HG03460 (cell line): ENCODE results near the gene GLB1L3.
A peak's percentile ranks its signal among the peaks of the same experiment; 100 is the strongest.
"Not testable (repeated sequence)": the region's sequence is repeated elsewhere in the genome, so short reads cannot be mapped to it uniquely, and the experiment has no call there.

Experiments used
- ATAC-seq: cut with Tn5 transposase; IDR thresholded peaks from one replicate; pipeline ENCODE4 v1.9.1; 2021; ENCODE audit not compliant: unreplicated experiment

The GLB1L3 gene

DNA sequence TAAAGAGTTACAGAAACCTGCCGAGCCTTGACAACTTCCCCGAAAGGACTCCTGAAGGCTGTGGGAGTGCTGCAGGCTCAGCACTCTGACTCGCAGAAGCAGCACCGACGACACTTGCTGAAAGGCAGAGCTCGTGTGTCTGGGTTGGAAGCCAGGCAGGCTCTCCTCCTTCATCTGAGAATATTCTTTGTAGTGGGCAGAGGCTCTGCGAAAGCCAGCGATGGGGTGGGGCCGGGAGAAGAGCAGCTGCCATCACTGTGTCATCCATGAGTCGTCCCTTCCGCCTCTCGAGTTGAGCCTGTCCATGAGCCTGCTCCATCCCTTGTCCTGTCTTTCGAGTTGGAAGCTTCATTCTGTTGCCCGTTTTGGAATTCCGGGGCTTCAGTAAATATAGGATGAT, 67.5 kb downstream of the GLB1L3 start:
- ATAC-seq: no peak

DNA sequence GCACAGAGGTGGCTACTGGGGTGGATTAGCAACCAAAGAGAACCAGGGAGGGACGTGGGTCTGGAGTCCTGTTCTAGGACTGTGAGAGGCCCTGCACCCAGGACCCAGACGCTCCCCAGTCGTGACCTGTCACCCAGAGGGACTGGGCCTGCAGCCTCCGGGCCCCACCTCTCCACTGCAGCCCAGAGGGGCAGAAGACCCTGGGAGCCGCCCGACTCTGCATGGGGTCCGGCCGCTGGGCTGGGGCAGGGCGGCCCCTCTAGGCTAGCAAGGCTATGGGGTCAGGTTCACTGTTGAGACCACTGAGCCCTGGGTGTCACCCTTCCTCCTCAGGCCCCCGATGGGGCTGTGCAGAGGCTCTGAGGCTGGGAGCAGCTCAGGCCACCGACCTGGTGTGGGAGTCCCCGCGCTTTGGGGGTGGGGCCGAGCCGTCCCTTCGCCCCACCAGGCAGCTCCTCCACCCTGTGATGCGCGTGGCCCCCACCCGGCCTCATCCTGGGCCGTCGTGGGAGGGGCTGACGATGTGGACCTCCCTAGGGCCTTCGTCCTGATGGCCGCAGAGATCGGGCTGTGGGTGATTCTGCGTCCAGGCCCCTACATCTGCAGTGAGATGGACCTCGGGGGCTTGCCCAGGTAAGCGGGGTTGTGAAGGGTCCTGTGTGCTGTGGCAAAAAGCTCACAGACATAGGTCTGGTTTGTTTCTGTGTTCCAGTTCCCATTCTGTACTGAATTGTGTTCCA, 68.5 kb downstream of the GLB1L3 start:
- ATAC-seq: not testable (repeated sequence)

DNA sequence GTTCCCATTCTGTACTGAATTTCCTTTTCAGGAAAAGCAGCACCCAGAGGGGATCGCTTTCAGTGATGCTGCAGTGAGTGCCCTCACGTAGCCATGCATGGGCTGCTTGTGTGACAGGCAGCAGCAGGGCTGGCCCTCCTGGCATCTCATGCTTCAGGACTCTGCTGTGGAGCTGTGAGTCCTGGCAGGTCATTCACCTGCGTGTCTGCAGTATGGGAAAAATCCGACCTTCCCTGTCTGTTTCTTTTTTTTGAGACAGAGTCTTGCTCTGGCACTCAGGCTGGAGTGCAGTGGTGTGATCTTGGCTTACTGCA, 69.0 kb downstream of the GLB1L3 start:
- no peak for ATAC-seq

DNA sequence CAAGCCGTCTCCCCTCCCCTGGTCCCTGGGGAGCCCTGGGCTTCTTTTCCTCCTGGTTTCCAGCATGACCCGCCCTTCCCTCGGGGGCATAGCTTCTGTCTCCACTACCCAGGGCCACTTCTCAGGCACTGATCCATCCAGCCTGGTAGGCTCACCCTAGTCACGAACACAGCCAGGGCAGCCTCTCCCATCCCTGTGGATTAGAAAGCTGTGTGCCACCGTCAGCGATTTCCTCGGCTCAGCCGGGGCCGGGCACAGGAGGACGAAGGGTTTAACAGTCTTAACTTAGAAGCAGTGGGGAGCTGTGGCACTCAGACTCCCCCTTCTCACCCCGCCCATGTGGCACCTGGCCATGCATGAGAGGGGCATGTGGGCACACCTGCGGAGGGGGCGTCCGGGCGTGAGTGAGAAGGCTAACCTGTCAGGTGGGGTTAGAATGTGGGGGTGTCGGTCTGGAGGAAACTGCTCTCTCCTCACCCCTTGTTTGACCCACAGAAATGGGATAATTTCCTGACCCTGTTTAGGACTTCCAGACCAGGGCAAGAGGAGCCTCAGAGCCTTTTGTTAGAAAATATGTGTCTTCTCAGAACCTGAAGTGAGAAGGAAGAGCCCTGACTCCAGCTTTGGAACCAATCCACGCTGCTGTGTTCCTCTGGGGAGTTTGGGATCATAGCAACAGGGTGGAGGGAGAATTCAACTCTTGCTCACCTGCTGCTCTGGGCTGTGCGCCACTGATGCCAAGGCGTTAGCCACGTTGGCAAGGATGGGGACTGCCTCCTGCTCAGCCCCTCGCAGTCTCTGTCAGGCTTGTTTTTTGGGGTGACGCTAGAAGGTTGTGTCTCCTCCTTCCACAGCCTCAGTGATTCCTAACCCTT, 70.2 kb downstream of the GLB1L3 start:
- ATAC-seq: no peak

DNA sequence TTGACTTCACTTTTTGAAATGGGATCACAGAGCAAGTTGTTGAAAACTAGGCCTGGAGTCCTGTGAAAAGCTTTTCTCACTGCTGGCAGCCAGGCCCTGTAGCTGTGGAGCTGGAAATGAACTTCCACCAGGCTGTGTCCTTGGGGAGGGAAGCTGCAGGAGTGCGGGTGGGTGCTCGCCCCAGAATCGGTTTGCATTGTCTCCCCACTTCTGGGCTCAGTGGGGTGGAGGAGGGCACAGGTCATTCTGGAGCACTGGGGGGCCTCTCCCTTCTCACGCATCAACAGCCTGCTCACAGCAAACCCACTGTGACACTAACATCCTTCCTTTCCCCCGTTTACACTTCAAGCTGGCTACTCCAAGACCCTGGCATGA, 70.8 kb downstream of the GLB1L3 start:
- no peak for ATAC-seq

DNA sequence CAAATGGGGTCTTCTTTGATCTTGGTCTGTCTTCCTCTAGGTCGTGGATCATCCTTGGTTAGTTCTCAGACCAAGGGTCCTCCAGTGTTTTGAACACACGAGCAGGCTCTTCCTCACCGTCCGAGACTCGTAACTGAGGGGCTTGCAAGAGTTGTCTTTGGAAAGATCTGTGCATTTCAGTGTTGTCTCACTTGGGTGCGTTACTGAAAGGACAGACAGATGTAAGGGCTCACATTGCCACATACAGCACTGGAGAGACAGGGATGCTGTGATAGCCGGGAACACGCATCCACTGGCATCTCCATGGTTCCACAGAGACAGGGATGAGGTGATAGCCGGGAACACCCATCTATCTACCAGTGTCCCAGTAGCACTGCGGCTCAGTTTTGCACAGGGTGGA, 71.3 kb downstream of the GLB1L3 start:
- no peak for ATAC-seq

DNA sequence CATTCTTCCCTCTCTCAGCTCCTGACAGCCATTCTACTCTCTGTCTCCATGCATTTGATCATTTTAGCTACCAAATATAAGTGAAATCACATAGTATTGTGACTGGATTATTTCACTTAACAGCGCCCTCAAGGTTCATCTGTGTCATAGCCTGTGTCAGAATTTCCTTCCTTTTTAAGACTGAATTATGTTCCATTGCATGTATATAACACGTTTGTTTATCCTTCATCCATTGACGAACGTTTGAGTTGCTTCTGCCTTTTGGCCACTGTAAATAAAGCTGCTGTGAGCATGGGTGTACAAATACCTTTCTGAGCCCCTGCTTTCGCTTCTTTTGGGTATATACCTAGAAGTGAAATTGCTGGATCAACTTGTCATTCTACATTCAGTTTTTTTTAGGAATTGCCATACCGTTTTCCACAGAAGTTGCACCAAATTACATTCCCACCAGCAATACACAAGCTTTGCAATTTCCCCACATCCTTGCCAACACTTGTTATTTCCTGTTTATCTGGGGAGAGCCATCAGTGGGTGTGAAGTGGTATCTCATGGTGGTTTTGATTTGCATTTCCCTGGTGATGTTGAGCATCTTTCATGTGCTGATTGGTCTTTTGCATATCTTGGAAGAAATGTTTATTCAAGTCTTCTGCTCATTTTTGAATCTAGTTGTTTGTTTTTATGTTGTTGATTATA, 73.1 kb downstream of the GLB1L3 start:
- no peak for ATAC-seq

DNA sequence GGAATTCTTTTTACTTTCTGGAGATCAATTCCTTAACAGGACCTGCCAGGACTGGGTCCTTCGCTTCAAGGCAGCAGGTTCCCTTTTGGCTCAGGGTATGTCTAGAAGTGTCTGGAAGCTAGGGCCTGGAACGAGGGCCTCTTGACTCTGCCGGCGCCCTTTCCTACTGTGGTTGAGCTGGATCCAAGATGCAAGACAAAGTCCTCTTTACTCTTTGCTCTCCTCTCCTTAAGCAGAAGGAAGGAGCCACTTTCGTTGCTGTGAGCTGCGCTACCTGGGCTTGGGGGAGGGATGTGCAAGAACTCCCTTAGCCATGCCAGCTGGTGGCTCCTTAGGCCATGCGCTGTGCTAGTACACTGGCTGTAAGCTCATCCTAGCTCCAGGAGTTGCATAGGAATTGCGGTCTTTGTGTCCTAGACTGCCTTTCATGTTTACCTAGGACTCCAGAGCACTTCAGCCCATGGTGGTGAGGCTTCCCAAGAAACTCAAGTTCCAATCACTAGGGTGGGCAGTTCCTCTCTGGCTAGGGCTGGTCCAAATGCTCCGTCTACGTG, 73.7 kb downstream of the GLB1L3 start:
- ATAC-seq: no peak

DNA sequence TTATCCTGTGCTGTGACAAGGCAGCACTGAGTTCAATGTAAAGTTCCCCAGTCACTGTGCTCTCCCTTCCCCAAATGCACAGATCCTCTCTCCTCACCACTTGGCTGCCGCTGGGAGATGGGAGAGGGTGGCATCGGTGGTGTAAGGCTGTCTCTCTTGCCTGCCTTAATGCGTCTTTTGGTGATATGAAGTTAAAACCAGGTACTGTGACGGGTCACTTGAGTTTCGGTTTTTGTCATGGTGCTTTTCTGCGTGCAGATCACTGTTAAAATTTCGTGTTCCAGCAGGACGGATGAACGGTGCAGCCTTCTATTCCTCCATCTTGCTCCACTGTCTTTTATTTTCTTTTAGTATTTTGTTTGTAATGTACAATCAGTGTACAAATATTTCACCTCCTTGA, 74.2 kb downstream of the GLB1L3 start:
- ATAC-seq: peak; percentile 55

DNA sequence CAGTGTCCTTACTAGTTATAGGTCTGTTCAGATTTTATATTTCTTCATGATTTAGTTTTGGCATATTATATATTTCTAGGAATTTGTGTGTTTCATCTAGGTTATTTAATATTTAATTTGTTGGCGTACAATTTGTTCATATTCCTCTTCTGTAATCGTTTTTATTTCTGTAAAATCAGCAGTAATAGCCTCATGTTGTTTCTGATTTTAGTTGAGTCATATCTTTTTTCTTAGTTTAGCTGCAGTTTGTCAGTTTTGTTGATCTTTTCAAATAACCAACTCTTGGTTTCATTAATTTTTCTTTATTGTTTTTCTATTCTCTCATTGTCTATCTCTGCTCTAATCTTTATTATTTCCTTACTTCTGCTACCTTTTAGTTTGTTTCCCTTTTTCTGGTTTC, 75.9 kb downstream of the GLB1L3 start:
- no peak for ATAC-seq

DNA sequence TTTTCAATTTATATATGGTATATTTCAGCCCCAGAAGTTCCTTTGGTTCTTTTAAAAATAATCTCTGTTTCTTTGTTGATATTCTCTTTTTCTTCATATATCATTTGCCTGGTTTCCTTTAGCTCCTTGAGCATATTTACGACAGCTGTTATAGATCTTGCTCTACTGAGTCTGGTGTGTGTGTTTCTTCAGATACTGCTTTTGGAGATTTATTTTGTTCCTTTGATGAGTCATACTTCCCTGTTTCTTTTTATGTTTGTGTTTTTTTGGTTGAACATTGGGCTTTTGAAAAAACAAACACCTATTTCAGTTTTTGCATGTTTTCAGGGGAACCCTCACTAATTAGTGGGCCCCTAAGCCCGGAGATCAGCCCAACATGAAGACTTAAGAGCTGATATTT, 79.0 kb downstream of the GLB1L3 start:
- no peak for ATAC-seq

DNA sequence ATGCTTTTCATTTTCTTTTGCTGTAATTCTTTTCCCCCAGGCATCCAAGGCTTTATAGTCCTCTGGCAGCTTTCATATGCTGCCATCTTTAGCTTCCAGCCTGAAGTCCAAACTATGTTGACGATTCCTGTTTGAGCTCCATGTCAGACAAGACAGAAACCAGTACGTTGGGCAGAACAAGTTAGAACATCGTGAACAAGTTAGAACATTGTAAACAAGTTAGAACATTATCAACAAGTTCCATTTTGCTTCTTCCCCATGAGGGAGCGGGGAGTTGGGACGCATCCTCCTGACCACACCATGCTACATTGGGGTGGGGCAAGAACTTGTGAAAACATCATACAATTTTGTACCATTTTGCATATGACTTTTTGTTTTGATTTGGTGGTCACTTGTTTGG, 79.5 kb downstream of the GLB1L3 start:
- no peak for ATAC-seq

DNA sequence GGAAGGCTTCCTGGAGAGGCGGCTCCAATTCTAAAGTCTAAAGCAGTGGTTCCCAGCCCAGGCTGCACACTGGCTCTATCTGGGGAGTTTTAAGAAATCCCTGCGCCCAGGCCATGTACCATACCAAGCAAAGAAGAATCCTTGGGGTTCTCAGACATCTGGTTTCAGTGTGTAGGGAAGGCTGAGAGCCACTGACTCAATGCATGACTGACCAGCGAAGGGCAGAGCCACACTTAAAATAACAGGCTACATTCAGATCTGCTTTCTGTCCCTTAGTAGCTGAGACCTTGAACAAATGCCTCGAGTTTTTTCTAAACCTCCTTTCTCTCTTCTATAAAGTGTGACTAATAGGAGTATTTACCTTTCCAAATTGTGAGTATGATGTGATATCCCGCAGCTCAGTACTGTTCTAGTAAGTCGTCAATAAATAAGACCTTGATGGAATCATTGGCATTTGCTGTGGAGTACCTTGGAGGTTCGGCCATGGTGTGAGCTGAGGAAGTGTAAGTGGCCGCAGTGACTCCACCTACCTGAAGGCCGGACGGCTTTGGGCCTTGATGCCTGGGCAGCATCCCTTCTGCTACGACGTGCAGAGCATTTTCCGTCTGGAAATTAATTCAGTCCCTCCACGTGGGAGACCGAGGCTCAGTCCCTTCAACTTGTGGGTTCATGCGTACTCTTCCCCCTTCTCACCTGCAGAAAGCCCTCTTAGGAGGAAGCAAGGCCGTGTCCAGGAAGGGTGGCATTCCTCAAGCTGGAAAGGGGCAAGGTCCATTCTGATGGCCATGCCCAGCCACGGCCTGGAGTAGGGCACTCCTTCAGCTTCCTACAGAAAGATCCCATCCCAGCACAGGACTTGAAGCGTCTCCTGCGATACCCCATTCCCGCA, 80.7 kb downstream of the GLB1L3 start:
- ATAC-seq: no peak

DNA sequence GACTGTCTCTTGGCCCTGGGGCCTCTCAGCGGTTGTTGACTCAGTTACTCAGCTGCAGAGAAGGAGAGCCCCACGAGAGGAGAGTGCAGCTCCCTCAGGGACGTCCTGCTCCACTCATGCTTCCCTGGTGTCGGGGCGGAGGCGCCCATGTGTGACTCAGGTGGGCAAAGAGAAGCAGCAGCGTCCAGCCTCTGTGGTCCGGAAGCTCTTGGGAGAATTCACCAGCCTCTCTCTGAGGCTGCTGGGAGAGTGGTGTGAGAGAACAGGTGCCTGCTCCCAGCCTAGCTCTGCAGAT, 81.3 kb downstream of the GLB1L3 start:
- no peak for ATAC-seq

DNA sequence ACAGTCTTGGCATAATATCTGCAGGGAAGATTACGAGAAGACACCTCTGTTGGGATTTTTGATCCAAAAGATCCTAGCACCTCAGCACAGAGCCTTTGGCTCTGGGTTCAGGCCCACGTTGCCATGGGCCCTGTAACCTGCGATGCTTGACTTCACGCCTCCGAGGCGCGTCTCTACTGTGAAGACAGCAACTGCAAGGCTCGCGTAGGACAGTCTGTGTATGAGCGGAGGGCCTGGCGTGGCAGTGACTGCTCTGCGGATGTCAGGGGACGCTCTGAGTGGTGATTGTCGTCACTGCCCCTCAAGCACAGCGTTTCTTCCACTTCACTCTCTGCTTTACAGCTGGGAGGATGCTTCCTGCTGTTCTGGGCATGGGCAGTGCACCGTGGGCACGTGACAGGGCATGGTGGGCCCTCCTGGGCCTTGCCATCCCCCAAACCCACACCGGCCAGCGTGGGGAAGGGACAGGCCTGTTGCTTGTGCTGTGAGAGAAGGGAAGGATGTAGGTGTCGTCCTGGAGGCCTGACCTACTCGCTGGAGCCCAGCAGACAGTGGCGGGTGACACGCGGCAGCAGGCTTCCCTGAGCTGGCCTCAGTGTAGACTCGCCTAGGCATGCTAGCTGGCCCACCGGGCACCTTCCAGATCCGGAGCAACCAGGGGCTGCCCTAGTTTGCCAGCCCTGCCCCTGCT, 82.1 kb downstream of the GLB1L3 start:
- no peak for ATAC-seq

DNA sequence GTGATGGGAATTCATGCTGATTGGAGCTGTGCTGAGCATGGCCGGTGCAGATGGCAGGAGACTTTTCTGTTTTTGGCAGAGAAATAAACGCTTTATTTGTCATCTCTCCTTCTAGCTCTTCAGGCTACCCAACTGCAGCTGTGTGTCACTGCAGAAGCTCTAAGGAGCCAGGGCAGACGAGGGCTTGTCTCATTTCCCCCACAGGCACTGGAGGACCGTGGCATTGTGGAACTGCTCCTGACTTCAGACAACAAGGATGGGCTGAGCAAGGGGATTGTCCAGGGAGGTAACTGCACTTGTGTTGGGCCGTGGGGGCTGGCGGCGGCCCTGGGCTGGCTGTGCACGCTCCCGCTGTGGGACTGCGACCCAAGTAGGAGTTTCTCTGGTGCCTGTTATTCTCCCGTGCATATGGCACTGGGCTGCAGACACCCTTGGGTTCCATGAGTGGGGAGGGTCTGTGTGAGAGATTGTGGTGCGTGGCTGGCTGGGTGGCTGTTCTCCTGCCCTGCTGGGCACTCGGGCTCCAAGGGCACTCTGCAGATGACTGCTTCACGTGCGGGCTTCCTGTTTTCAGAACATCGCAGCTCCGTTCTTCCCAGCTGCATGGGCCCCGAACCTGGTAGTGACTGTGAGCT, 82.8 kb downstream of the GLB1L3 start:
- ATAC-seq: no peak

DNA sequence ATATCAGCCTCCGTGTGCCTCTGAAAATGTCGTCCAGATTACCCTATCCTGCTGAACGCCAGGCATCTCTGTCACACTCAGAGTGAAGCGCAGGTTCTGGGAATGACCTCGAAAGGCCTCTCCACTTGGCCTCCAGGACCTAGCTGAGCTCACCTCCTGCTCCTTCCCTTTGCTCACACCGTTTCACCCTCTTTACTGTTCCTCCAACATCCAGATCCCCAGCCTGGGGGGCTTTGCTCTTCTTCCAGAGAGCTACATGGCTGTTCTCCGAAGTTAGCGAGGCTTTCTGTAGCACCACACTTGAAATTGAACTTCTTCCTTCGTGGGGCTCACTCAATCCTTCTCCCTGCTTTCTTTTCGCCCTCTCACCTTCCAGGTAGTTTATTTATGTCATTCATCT, 83.5 kb downstream of the GLB1L3 start:
- ATAC-seq: no peak

DNA sequence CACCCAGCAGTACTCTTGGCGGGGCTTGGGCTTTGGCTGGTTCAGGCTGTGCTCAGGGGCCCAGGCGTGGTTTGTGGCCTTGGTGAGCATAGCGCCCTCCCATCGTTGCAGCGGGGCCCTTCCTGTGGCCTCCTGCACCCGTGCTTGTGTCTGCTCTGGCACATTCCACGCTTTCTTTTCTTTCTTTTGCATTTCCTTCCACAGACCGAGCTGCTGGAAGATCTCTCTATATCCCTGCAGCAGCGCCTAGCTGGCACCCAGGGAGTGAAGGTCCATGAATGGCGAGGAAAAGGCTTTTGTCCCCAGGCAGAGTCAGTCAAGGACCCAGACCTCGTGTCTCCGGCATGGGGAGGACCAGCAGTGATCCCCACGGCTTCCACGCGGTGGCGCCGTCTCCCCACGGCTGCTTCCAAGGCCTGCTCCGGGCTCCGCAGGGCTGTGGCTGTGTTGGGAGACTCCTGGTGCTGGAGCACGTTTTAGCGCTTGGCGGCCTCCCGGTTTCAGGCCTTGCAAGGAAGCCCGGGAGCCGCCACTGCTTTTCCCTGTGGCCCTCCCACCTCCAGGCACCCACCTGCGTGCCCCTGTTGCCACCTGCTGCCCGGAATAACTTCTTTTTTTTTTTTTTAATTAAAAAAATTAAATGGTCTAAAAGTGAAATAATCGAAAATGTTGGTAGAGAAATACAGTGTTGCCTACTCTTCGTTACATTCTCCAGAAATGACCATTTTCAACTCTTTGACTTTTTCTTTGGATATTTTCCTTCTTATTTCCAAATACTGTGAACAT, 84.1 kb downstream of the GLB1L3 start:
- peak; percentile 82 for ATAC-seq

DNA sequence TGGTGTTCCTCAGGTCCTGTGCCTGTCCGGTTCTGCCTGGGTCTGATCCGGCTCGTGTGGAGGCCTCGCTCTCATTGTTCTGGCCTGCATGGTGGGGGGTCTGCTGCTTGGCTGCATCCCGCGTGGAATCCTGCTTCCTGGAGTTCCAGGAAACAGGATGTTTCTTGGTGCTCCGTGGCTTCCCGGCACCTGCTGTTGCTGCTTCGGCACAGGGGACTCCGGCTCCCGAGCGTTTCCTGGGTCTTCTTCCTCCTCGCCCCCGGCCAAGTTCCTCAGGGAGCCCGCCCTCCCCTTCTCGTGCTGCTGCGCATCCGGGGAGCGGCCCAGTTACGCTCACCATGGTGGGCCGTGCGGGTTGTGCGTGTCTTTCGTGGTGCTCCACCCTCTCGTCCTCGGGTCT, 85.5 kb downstream of the GLB1L3 start:
- ATAC-seq: no peak
